22Rv1 (cell line): ENCODE measurements around the gene SCAP.

Experiments
- H3K27ac ChIP-seq: fragments of 450-650 bp; 2 replicates; pipeline ENCODE4 v1.5.1; 2017
- CTCF ChIP-seq: fragments of 450-650 bp; IDR thresholded peaks from 2 replicates; pipeline ENCODE4 v1.5.1; 2017; ENCODE audit warnings: mild to moderate bottlenecking
- ZFX ChIP-seq: fragments of 450-650 bp; IDR thresholded peaks from 2 replicates; pipeline ENCODE4 v1.6.1; 2017; ENCODE audit warnings: antibody characterized with exemption, borderline replicate concordance

Gene SCAP

GRCh38 chr3:47412453-47412756 lies 63.3 kb downstream of the SCAP start:
- no peak overlapping the region for H3K27ac ChIP-seq
- no peak for TF ChIP-seq CTCF

DNA sequence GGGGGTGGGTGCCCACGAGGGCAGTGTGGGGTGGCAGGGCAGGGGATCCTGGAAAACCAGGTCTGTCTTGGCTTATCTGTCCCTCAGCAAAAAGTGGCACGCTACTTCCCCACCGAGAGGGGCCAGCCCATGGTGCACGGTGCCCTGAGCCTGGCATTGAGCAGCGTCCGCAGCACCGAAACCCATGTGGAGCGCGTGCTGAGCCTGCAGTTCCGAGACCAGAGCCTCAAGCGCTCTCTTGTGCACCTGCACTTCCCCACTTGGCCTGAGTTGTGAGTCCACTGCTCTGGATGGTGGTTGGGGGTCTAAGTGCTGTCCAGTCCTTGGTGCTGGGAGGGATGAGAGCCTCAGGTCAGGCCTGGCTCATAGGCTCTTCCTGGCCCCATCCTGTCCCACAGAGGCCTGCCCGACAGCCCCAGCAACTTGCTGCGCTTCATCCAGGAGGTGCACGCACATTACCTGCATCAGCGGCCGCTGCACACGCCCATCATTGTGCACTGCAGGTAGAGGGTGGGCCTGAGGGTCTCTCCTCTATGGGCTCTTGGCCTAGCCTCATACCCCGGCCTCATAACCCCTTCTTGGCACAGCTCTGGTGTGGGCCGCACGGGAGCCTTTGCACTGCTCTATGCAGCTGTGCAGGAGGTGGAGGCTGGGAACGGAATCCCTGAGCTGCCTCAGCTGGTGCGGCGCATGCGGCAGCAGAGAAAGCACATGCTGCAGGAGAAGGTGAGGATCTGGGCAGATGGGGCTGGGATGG lies 63.9 kb downstream of the SCAP start:
- TF ChIP-seq ZFX (no peak), CTCF (no peak)

DNA sequence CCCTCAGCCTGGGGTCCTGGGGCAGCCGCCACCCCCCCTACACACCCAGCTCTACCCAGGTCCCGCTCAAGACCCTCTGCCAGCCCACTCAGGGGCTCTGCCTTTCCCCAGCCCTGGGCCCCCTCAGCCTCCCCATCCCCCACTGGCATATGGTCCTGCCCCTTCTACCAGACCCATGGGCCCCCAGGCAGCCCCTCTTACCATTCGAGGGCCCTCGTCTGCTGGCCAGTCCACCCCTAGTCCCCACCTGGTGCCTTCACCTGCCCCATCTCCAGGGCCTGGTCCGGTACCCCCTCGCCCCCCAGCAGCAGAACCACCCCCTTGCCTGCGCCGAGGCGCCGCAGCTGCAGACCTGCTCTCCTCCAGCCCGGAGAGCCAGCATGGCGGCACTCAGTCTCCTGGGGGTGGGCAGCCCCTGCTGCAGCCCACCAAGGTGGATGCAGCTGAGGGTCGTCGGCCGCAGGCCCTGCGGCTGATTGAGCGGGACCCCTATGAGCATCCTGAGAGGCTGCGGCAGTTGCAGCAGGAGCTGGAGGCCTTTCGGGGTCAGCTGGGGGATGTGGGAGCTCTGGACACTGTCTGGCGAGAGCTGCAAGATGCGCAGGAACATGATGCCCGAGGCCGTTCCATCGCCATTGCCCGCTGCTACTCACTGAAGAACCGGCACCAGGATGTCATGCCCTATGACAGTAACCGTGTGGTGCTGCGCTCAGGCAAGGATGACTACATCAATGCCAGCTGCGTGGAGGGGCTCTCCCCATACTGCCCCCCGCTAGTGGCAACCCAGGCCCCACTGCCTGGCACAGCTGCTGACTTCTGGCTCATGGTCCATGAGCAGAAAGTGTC lies 64.7 kb downstream of the SCAP start:
- no peak overlapping the region for H3K27ac ChIP-seq
- TF ChIP-seq ZFX: no peak
- no peak for TF ChIP-seq CTCF

More for the DNA sequence above, 63.9 kb downstream of the SCAP start:
- H3K27ac ChIP-seq: no peak overlapping the region

DNA sequence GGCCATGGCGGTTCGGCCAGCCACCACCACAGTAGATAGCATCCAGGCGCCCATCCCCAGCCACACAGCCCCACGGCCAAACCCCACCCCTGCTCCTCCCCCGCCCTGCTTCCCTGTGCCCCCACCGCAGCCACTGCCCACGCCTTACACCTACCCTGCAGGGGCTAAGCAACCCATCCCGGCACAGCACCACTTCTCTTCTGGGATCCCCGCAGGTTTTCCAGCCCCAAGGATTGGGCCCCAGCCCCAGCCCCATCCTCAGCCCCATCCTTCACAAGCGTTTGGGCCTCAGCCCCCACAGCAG lies 65.4 kb downstream of the SCAP start:
- TF ChIP-seq ZFX: no peak
- TF ChIP-seq CTCF: no peak
- no peak overlapping the region for H3K27ac ChIP-seq

DNA sequence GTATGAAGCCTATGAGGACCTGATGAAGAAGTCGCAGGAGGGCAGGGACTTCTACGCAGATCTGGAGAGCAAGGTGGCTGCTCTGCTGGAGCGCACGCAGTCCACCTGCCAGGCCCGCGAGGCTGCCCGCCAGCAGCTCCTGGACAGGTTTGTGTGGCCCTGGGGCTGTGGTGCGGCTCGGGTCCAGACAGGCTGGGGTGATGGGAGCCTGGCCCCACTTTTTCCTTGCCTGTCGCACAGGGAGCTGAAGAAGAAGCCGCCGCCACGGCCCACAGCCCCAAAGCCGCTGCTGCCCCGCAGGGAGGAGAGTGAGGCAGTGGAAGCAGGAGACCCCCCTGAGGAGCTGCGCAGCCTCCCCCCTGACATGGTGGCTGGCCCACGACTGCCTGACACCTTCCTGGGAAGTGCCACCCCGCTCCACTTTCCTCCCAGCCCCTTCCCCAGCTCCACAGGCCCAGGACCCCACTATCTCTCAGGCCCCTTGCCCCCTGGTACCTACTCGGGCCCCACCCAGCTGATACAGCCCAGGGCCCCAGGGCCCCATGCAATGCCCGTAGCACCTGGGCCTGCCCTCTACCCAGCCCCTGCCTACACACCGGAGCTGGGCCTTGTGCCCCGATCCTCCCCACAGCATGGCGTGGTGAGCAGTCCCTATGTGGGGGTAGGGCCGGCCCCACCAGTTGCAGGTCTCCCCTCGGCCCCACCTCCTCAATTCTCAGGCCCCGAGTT lies 65.9 kb downstream of the SCAP start:
- H3K27ac ChIP-seq: no peak overlapping the region
- TF ChIP-seq CTCF (no peak), ZFX (no peak)

DNA sequence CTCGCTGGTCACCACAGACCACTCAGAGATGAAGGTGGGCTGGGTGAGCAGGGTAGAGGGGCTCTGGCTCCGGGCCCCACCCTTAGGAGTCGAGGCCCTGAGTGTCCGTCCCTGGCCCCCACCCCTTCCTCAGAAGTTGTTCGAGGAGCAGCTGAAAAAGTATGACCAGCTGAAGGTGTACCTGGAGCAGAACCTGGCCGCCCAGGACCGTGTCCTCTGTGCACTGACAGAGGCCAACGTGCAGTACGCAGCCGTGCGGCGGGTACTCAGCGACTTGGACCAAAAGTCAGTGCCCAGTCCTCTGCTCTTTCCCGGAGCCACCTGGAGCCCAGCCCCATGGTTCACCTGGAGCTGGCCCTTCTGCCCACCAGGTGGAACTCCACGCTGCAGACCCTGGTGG lies 66.5 kb downstream of the SCAP start:
- TF ChIP-seq ZFX (no peak), CTCF (no peak)
- H3K27ac ChIP-seq: no peak overlapping the region

GRCh38 chr3:47408839-47409229 lies 66.9 kb downstream of the SCAP start:
- H3K27ac ChIP-seq: no peak overlapping the region
- TF ChIP-seq CTCF (no peak), ZFX (no peak)
